Heart right ventricle (tissue), 16 donors: Measurements from ENCODE around the gene PSME1. TPM values are rescaled to one million over a fixed set of nuclear protein-coding genes. Genes with fewer than 3 reads are reported as not detected.
A peak's percentile ranks its signal among the peaks of the same experiment; 100 is the strongest.

Experiments
- ATAC-seq, 8 donors: fragments of 200-7000 bp; cut with Tn5 transposase; one replicate each; pipeline ENCODE4 v1.9.1; 2020; ENCODE audit warnings: mild to moderate bottlenecking in 8 of 8, moderate library complexity in 8 of 8, moderate number of reproducible peaks in 1 of 8
- DNase-seq, 2 donors: peaks; one replicate each; pipeline ENCODE4 v3.0.0-alpha.2; 2020
- H3K27ac ChIP-seq, 10 donors: fragments of 200-600 bp; sonication (generic) in 2 of 10; one replicate each; pipeline versions ENCODE4 v1.5.0 to v1.8.0; 2020 to 2022; ENCODE audit warnings: mild to moderate bottlenecking in 3 of 10
- H3K27me3 ChIP-seq, 7 donors: fragments of 200-600 bp; one replicate each; pipeline ENCODE4 v1.8.0; 2021 to 2022; ENCODE audit warnings: mild to moderate bottlenecking in 2 of 7
- H3K36me3 ChIP-seq, 9 donors: fragments of 200-600 bp; sonication (generic) in 1 of 9; one replicate each; pipeline versions ENCODE4 v1.5.0 to v1.8.0; 2020 to 2022; ENCODE audit warnings: mild to moderate bottlenecking in 2 of 9
- H3K4me1 ChIP-seq, 9 donors: fragments of 200-600 bp; sonication (generic) in 1 of 9; one replicate each; pipeline versions ENCODE4 v1.5.0 to v1.8.0; 2020 to 2022; ENCODE audit warnings: mild to moderate bottlenecking in 4 of 9
- H3K4me3 ChIP-seq, 10 donors: fragments of 200-600 bp; sonication (generic) in 2 of 10; one replicate each; pipeline versions ENCODE4 v1.5.0 to v1.8.0; 2020 to 2022; ENCODE audit warnings: mild to moderate bottlenecking in 7 of 10, moderate library complexity in 2 of 10
- H3K9me3 ChIP-seq, 11 donors: fragments of 200-600 bp in 10 of 11; sonication (generic) in 2 of 11; one replicate each; pipeline versions ENCODE4 v1.5.0 to v1.8.0; 2013 to 2022; ENCODE audit warnings: mild to moderate bottlenecking in 2 of 11, control low read depth in 1 of 11, moderate library complexity in 1 of 11
- WGBS, 2 donors: extraction: QIAGEN DNeasy Blood & Tissue Kit; methylation state at CpG; one replicate each; pipeline ENCODE4 v1.1.7; 2013; ENCODE audit warnings: inconsistent platforms in 1 of 2; 5-methylcytosine and 5-hydroxymethylcytosine counted together
- intact Hi-C, 10 donors: fragments of 100-400 bp; cut with DNase I; formaldehyde crosslinking; loops; one replicate each; pipeline versions ENCODE4 v1.11.1 to v1.14.2; 2022
- long read RNA-seq, 3 donors: library from polyadenylated mRNA; unstranded; transcript quantifications; one replicate each; pipeline ENCODE4 v2.0.0, GENCODE V29; 2020 to 2021
- polyA plus RNA-seq, 2 donors: library from polyadenylated mRNA; stranded (reverse); fragments of 200-250 nt; gene quantifications; one replicate each; pipeline ENCODE4 v1.2.3, GENCODE V29; 2013
- total RNA-seq, 10 donors: library from RNA; stranded (reverse); fragmentation: NEBNext Ultra II Directional in 3 of 10; extraction: Animal tissue kit (Norgen Biotek cat#: 25700) in 3 of 10; gene quantifications; one replicate each; pipeline versions ENCODE4 v1.2.1 to v1.2.4, GENCODE V29; 2021 to 2023
- TF ChIP-seq, protein P1 (sequence below), 9 donors: fragments of 200-600 bp; sonication (generic) in 2 of 9; IDR thresholded peaks; one replicate each; pipeline versions ENCODE4 v1.5.0 to v1.8.0; 2021 to 2022; ENCODE audit warnings: antibody characterized with exemption in 9 of 9, mild to moderate bottlenecking in 5 of 9, moderate library complexity in 1 of 9
- donor health status: Arrhythmogenic right ventricular cardiomyopathy.
- donor health status: ischemic (EF 13 %, LVEDD 7.1; RV severe dilation, severe dysfunction).
- donor health status: healthy with polysubstance abuse.
- donor health status: DM: no; HTN: yes; CAD: no.
- donor health status: DM: no; HTN: no; CAD: no.
- donor health status: ischemic (EF 25% LVEDD 6.9; RV normal size, moderate dysfunction).
- donor health status: ischemic (EF 25% LVEDD 5.7; RV mildly dilated, moderate dysfunction).
- donor health status: healthy.
- donor health status: DM: yes; HTN: yes; CAD: no.
- donor health status: Ischemic cardiomyopathy.
- donor health status: ischemic (EF 35%, LVEDD 5.7; RV mildly dilated, moderate dysfunction).
- donor health status: nonischemic (EF 11% LVEDD 7.7; RV severe dilation, severe dysfunction).
- donor health status: DM: yes; HTN: yes; CAD: no.
- donor health status: PGD.
- donor health status: ischemic (EF 29% LVEDD 5.4; RV normal size, mild dysfunction).
- donor health status: nonischemic (EF 23%, LVEDD 6.1; RV moderate dilation, normal function).

The PSME1 gene
- 100 to 1,000 TPM in 5 of 10 donors, 10 to 100 TPM in 5; 84.3 to 341 (median 100.0) TPM for total RNA-seq
- 100 to 1,000 TPM; 138 to 149 TPM for polyA plus RNA-seq
- long read RNA-seq, donor 1, transcript PSME1-201 (11 exons, 1,006 nt): major isoform, 80 of 197 reads
- long read RNA-seq, donor 1, partial matches to known transcripts: 101 of 197 reads
- long read RNA-seq, donor 1, other reads (novel, unspliced or antisense): 14 of 197 reads
- long read RNA-seq, donor 2, transcript PSME1-201 (11 exons, 1,006 nt): major isoform, 46 of 173 reads
- long read RNA-seq, donor 2, partial matches to known transcripts: 113 of 173 reads
- long read RNA-seq, donor 2, other reads (novel, unspliced or antisense): 12 of 173 reads
- long read RNA-seq, donor 3, transcript PSME1-201 (11 exons, 1,006 nt): major isoform, 56 of 79 reads
- long read RNA-seq, donor 3, partial matches to known transcripts: 10 of 79 reads
- long read RNA-seq, donor 3, other reads (novel, unspliced or antisense): 7 of 79 reads

GRCh38 chr14:24135834-24136683 is at the start of gene PSME1:
Gene PSME1 (plus strand): TSS chr14:24136194. CDS start chr14:24136263, 69 bp downstream.
- Histone ChIP-seq H3K4me1 (peaks cover 19 to 76% (median 58%) of the 10 kb centered on the region in 9 donors), H3K4me3 (peak within 1 kb of the TSS; percentile 78 to 100 (median 99)), H3K9me3 (no peaks in the 10 kb centered on the region), H3K36me3 (peaks cover 0 to 29% (median 20%) of the 10 kb centered on the region in 9 donors), H3K27ac (peak within 1 kb of the TSS; percentile 82 to 99 (median 96)), H3K27me3 (no peaks in the 10 kb centered on the region)
- TF ChIP-seq, protein P1, sequence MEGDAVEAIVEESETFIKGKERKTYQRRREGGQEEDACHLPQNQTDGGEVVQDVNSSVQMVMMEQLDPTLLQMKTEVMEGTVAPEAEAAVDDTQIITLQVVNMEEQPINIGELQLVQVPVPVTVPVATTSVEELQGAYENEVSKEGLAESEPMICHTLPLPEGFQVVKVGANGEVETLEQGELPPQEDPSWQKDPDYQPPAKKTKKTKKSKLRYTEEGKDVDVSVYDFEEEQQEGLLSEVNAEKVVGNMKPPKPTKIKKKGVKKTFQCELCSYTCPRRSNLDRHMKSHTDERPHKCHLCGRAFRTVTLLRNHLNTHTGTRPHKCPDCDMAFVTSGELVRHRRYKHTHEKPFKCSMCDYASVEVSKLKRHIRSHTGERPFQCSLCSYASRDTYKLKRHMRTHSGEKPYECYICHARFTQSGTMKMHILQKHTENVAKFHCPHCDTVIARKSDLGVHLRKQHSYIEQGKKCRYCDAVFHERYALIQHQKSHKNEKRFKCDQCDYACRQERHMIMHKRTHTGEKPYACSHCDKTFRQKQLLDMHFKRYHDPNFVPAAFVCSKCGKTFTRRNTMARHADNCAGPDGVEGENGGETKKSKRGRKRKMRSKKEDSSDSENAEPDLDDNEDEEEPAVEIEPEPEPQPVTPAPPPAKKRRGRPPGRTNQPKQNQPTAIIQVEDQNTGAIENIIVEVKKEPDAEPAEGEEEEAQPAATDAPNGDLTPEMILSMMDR (IDR thresholded peaks at IDR 0.05): peak in 2 of 9 donors; percentile 2 to 24
- peak; percentile 93 to 96 for DNase-seq
- peak; percentile 88 to 97 (median 92) for ATAC-seq
- WGBS, 2 donors: 1% methylated on average over 45 to 69 of the region's 75 CpGs
- intact Hi-C loops: no loop called here

GRCh38 chr14:24087004-24087403 is 49.0 kb upstream of the PSME1 start:
- H3K27ac ChIP-seq: no peak overlapping the region
- intact Hi-C loops: loop anchor here in 1 of 10 donors (10.0 kb wide), 1 partner anchor 102 kb away; the partner anchor contains the start of gene DHRS4L2
- TF ChIP-seq, protein P1 (IDR thresholded peaks at IDR 0.05): no peak

DNA sequence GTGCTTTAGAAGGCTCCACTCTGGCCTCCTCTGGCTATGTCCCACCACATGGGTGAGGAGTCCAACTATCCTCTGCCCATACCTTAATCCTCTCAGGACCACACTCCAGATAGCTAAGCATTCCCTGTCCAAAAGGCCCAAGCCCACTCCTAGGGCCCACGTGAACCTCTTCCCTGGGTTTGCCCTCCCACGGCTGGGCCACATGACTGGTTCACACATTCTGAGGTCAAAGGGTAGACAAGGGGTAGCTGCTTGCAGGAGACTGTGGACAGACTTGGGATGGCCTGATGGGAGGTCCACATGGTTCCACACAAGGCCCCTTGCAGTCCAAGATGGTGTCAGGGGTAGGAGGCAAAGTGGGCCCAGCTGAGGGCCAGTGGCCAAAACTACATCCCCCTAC is 47.9 kb upstream of the PSME1 start:
- DNase-seq: no peak
- ATAC-seq: no peak

More at GRCh38 chr14:24087004-24087403, 49.0 kb upstream of the PSME1 start:
- DNase-seq (no peak), ATAC-seq (no peak)
- Histone ChIP-seq H3K9me3 (no peaks in the 10 kb centered on the region), H3K4me1 (peaks cover 0 to 8% (median 0%) of the 10 kb centered on the region in 9 donors), H3K36me3 (no peaks in the 10 kb centered on the region), H3K27me3 (peaks cover 0 to 11% (median 0%) of the 10 kb centered on the region in 7 donors), H3K4me3 (no peak overlapping the region)
- WGBS, 2 donors: 72 to 74% methylated on average over 1 of the region's 1 CpG

More for the DNA sequence above, 47.9 kb upstream of the PSME1 start:
- Histone ChIP-seq H3K27me3 (peaks cover 0 to under 1% (median 0%) of the 10 kb centered on the region in 7 donors), H3K4me1 (peaks cover 0 to 19% (median 0%) of the 10 kb centered on the region in 9 donors), H3K36me3 (no peaks in the 10 kb centered on the region), H3K4me3 (no peak overlapping the region), H3K27ac (no peak overlapping the region), H3K9me3 (no peaks in the 10 kb centered on the region)
- TF ChIP-seq, protein P1 (IDR thresholded peaks at IDR 0.05): no peak
- intact Hi-C loops: loop anchor here in 3 of 10 donors (2.0 to 10.0 kb wide), 2 partner anchors 29 to 103 kb away; partner anchors contain the start of gene DHRS4L2 (in 1 of the 3)
- 80 to 86% methylated on average over 2 of the region's 2 CpGs for WGBS, 2 donors
